Adipocyte (in vitro differentiated cells): Measurements from ENCODE around the gene PCP2.

Experiments
- DNase-seq: peaks from one replicate; pipeline ENCODE4 v3.0.0-alpha.2; 2015; ENCODE audit warnings: low read depth
- H3K27me3 ChIP-seq: replicated peaks from 2 replicates; pipeline ENCODE4 v1.7.0; 2013; ENCODE audit warnings: mild to moderate bottlenecking, low read length, moderate library complexity; ENCODE audit not compliant: control insufficient read depth, insufficient read depth
- H3K36me3 ChIP-seq: 2 replicates; pipeline ENCODE4 v1.7.0; 2013; ENCODE audit warnings: low read length, mild to moderate bottlenecking, moderate library complexity; ENCODE audit not compliant: control insufficient read depth, insufficient read depth, severe bottlenecking
- H3K4me1 ChIP-seq: 2 replicates; pipeline ENCODE4 v1.7.0; 2013; ENCODE audit warnings: mild to moderate bottlenecking, low read length, moderate library complexity; ENCODE audit not compliant: control insufficient read depth, insufficient read depth
- H3K4me3 ChIP-seq: 2 replicates; pipeline ENCODE4 v1.7.0; 2013; ENCODE audit warnings: mild to moderate bottlenecking, low read length, moderate library complexity
- H3K9ac ChIP-seq: 2 replicates; pipeline ENCODE4 v1.7.0; 2013; ENCODE audit warnings: mild to moderate bottlenecking, low read length, moderate library complexity
- H3K9me3 ChIP-seq: 2 replicates; pipeline ENCODE4 v1.7.0; 2013; ENCODE audit warnings: mild to moderate bottlenecking, low read length, moderate library complexity; ENCODE audit not compliant: control insufficient read depth

Gene PCP2

GRCh38 chr19:7633698-7634097 lies at the start of gene PCP2:
PCP2 (minus strand) TSS chr19:7633719; CDS start chr19:7633457, 262 bp downstream.
- Histone ChIP-seq H3K27me3 (peaks cover 36% of the 10 kb centered on the region), H3K36me3 (peaks cover 4% of the 10 kb centered on the region), H3K4me1 (peaks cover 13% of the 10 kb centered on the region), H3K9me3 (no peaks in the 10 kb centered on the region), H3K9ac (no peak within 1 kb of the TSS), H3K4me3 (no peak within 1 kb of the TSS)
- DNase-seq = no peak

GRCh38 chr19:7682175-7682855 lies 48.8 kb upstream of the PCP2 start:
- DNase-seq = no peak
- Histone ChIP-seq H3K9ac (peak overlapping the region; percentile 99), H3K36me3 (peaks cover 14% of the 10 kb centered on the region), H3K4me1 (peaks cover 6% of the 10 kb centered on the region), H3K4me3 (peak overlapping the region; percentile 95), H3K9me3 (no peaks in the 10 kb centered on the region), H3K27me3 (peaks cover 24% of the 10 kb centered on the region)

- H3K4me3 ChIP-seq = peak overlapping the region; percentile 95
- peak; percentile 93 for DNase-seq
- H3K9me3 ChIP-seq = no peaks in the 10 kb centered on the region
- peaks cover 6% of the 10 kb centered on the region for H3K4me1 ChIP-seq
- peaks cover 14% of the 10 kb centered on the region for H3K36me3 ChIP-seq
- peak overlapping the region; percentile 99 for H3K9ac ChIP-seq
- H3K27me3 ChIP-seq = peaks cover 31% of the 10 kb centered on the region
These were observed 48.0 kb upstream of the PCP2 start for GRCh38 chr19:7681340-7682174.

GRCh38 chr19:7680606-7681339 lies 47.3 kb upstream of the PCP2 start, which contains the start of gene TRAPPC5:
TRAPPC5 (plus strand) TSS chr19:7680833; CDS start chr19:7682254, 1,421 bp downstream.
- peak within 1 kb of the TSS; percentile 95 for H3K4me3 ChIP-seq
- H3K9me3 ChIP-seq = no peaks in the 10 kb centered on the region
- peaks cover 36% of the 10 kb centered on the region for H3K27me3 ChIP-seq
- H3K9ac ChIP-seq = peak within 1 kb of the TSS; percentile 99
- peak; percentile 93 for DNase-seq
- peaks cover 6% of the 10 kb centered on the region for H3K4me1 ChIP-seq
- peaks cover 14% of the 10 kb centered on the region for H3K36me3 ChIP-seq

DNA sequence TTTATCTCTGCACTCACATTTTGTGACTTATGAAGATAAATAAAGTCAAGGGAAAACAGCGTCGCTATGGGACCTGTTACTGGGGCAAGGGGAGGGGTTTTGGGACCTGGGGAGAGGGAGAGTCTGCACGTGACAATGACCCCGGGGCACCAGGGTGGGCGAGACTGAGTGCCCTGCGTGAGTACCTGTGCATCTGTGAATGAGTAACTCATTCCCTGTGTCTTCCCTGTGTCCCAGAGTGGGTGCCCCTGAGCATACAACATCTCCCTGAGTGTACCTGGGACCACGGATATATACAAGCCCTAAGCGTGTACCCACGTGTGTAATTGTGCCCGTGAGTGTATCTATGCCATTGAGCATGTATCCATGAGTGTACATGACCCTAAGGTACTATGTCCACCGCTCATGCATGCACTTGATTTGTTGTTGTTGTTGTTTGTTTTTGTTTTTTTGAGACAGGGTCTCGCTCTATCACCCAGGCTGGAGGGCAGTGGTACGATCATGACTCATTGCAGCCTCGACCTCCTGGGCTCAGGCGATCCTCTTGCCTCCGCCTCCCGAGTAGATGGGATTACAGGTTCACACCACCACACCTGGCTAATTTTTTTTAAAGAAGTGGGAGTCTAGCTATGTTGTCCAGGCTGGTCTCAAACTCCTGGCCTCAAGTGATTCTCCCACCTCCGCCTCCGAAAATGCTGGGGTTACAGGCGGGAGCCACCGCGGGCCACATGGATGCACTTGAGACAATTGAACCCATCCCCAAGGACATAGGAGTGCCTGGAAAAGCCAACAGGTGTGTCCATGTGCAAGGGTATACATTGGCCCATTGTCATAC lies 46.5 kb upstream of the PCP2 start:
- peak overlapping the region; percentile 99 for H3K9ac ChIP-seq
- H3K4me1 ChIP-seq = peaks cover 6% of the 10 kb centered on the region
- H3K36me3 ChIP-seq = peaks cover 14% of the 10 kb centered on the region
- no peaks in the 10 kb centered on the region for H3K9me3 ChIP-seq
- peak overlapping the region; percentile 95 for H3K4me3 ChIP-seq
- peaks cover 37% of the 10 kb centered on the region for H3K27me3 ChIP-seq
- no peak for DNase-seq

- Histone ChIP-seq H3K4me1 (peaks cover 6% of the 10 kb centered on the region), H3K27me3 (peaks cover 37% of the 10 kb centered on the region), H3K36me3 (peaks cover 14% of the 10 kb centered on the region), H3K9me3 (no peaks in the 10 kb centered on the region), H3K4me3 (no peak overlapping the region), H3K9ac (no peak overlapping the region)
- DNase-seq = no peak
These were observed 45.6 kb upstream of the PCP2 start for GRCh38 chr19:7678971-7679751.

DNA sequence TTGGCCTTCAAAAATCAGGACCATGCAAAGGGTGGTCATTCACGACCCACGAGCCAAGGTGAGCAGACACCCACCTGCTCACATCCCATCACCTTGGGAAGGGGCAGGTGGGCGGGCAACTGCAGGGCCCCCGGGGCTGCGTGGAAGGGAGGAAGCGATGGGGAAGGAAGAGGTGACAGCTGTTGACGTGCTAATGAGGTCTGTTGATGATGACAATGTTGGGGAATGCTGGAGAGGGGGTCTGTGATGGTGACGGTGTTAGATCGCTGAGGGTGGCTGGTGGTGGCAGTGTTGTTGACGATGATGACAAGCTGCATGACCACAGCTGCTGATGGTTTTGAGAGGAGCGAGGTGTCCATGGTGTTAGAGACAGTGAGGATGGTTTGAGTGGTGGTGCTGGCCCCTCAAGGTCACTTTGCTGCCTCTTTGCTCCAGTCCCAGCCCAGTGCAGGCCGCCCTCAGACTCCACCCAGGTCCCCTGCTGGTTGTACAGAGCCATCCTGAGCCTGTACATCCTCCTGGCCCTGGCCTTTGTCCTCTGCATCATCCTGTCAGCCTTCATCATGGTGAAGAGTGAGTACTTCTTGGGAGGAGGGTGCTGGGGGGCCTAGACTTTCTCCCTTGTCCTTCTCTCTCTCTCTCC lies 44.3 kb upstream of the PCP2 start:
- peaks cover 12% of the 10 kb centered on the region for H3K9me3 ChIP-seq
- H3K27me3 ChIP-seq = peaks cover 37% of the 10 kb centered on the region
- H3K36me3 ChIP-seq = peaks cover 6% of the 10 kb centered on the region
- no peak overlapping the region for H3K9ac ChIP-seq
- no peak for DNase-seq
- H3K4me3 ChIP-seq = no peak overlapping the region
- H3K4me1 ChIP-seq = peaks cover 6% of the 10 kb centered on the region

GRCh38 chr19:7676854-7677253 lies 43.3 kb upstream of the PCP2 start, which contains the start of gene MCEMP1:
MCEMP1 (plus strand) TSS chr19:7677090; CDS start chr19:7677121, 31 bp downstream.
- peaks cover 2% of the 10 kb centered on the region for H3K4me1 ChIP-seq
- H3K36me3 ChIP-seq = no peaks in the 10 kb centered on the region
- peaks cover 12% of the 10 kb centered on the region for H3K9me3 ChIP-seq
- no peak within 1 kb of the TSS for H3K4me3 ChIP-seq
- H3K27me3 ChIP-seq = peaks cover 40% of the 10 kb centered on the region
- H3K9ac ChIP-seq = no peak within 1 kb of the TSS
- no peak for DNase-seq

DNA sequence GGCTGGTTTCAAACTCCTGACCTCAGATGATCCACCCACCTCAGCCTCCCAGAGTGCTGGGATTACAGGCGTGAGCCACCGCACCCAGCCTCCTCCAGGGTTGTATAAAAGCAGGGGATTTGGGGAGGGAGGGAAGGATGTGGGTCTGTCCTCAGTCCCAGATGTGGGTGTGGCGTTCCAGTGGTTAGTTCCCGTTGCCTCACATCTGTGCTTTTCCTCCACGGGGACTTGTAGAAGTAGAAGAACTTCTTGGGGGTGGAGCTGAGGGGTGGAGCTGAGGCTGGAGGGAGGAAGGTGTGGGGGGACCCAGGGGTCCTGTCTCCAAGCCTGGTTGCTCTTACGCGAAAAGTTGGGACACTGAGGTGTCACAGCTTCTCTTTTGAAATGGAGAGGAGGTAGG lies 42.9 kb upstream of the PCP2 start:
- Histone ChIP-seq H3K27me3 (peaks cover 43% of the 10 kb centered on the region), H3K9me3 (peaks cover 12% of the 10 kb centered on the region), H3K9ac (no peak overlapping the region), H3K4me3 (no peak overlapping the region), H3K4me1 (no peaks in the 10 kb centered on the region), H3K36me3 (no peaks in the 10 kb centered on the region)
- no peak for DNase-seq
